ENCODE measurements around the gene ZNF385B.

The ZNF385B gene

GRCh38 chr2:179446476-179447141 is 414.8 kb downstream of the ZNF385B start:
- DNase-seq (ENCODE audit: low read depth in 2 of 2), result no peak

DNA sequence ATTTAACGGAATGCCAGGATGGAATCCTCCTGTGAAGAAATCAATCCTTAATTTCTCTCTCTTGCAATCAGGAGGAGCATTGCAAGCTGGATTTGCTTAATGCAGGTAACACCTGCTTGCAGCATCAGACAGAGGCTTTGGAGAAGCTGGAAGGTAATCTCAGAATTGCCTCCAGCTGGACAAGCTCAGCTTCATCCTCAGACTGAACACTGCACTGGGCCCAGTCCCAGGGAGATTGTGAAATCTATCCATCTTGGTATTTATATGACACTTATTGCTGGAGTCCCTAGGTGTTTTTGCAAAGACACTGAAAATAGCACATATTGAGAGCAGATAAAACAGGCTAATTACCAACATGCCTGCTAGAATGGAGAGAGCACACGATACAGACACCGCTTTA is 417.4 kb downstream of the ZNF385B start:
- no peak for DNase-seq (ENCODE audit: low read depth in 2 of 2)

DNA sequence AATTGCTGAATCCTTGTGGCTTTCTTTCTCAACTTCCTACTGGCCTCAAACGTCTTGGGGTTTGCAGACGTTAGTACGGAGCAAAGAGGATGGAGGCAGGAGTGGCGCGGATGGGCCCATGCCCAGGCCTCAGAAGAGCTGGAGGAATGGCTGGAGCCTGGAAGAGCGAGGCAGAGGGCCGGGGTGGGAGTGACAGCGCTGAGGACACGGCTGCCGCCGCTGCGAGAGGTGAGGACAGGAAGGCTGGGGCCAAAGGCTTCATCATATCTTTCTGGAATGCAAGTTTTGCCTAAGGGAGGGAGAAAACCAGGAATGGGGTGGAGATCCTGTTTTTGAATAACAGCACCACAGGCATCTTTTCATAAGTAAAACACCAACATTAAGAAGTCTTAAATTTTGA is 418.2 kb downstream of the ZNF385B start:
- no peak for DNase-seq (ENCODE audit: low read depth in 2 of 2)

DNA sequence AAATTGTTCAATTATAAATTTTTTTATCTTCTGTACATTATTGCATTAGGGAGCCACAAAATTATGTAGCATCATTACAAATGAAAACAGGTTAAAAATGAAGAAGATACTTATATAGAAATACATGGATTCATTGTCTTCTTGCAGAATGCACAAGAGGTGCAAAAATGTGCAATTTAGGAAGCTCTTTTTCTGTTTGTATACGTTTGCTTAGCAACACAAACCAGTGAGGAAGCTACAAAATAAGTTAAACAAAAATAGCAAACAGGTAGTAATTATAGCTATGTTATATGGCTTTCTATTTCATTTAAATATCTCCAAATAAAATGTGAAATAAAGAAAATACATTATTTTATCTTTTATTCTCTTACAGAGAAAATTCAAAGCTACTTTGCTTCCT is 419.2 kb downstream of the ZNF385B start:
- no peak for DNase-seq (ENCODE audit: low read depth in 2 of 2)

DNA sequence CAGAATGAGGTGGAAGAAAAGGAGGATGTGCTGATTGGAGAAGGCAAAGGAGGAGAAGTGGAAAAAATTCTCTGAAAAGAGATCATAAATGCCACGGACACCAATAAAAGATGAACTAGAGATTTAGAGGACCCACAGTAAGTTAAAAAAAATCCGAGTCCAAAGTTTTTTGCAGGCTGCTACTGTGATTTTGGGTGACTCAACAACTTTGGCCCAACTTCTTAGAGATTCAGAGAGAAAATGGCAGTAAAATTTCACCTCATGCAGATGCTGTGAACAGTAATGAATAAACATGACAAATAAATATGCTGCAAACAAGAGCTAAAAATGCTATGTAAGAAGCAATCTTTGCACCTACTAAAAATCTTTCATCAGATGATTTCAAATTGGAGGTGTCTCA is 419.9 kb downstream of the ZNF385B start:
- DNase-seq (ENCODE audit: low read depth in 2 of 2), result no peak

DNA sequence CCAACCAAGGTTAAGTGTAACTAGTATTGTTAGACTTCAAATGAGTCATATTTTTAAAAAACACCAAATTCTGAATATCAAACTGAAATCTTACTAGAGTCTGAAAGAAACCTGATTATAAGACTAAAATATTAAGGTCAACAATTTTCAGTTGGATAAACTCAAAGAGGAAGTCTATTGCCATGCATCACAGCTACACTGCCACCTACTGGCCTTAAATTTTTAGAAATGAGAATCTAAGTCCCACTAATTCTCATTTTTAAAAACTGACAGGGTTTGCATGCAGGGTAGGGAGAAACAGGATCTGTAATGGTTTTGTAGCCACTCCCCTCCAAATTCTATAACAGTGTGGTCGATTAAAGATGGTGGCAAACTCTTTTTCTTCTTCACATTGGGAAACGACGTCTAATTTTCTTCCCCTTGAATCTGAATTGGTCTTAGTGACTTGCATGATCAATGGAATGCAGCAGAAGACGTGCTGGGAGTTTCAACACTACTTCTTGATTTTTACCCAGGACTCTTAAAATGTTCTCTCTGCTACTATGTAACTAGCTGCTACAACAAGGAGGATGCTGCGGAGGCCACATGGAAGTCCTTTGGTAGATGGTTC is 420.7 kb downstream of the ZNF385B start:
- DNase-seq (ENCODE audit: low read depth in 2 of 2), result no peak

GRCh38 chr2:179438654-179439053 is 422.8 kb downstream of the ZNF385B start:
- DNase-seq (ENCODE audit: low read depth in 2 of 2), result no peak

DNA sequence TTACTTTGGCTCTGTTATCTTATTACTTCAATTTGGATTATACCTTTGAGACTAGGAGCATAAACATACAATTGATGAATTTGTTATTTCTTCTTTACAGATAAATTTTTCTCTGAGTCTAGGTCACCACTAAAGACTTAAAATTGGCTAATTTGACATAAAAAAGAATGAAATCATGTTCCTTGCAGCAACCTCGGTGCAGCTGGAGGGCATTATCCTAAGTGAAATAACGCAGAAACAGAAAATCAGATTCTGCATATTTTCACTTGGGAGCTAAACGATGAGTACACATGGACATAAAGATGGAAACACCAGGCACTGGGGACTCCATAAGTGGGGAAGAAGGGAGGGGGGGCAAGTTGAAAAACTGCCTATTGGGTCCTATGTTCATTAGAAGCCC is 424.0 kb downstream of the ZNF385B start:
- no peak for DNase-seq (ENCODE audit: low read depth in 2 of 2)

GRCh38 chr2:179435566-179435965 is 425.8 kb downstream of the ZNF385B start:
- no peak for DNase-seq (ENCODE audit: low read depth in 2 of 2)

DNA sequence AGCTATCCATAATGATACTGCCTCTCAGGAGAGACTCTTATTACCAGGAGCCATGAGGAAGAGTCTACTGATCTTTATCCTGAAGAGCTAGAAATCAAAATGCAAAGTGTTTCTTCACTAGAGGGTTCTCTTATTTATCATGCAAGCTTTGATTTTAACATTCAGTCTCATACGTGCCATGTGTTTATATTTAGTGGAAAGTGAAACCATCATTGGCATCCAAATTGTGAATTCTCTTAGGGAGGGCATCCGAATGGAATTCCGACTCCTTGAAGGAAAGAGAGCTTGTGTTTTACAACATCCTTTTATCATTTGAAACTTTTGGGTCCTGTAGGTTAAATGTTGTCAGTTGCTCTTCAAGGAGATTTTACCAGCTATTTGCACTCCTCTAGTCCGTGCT is 426.4 kb downstream of the ZNF385B start:
- DNase-seq (ENCODE audit: low read depth in 2 of 2), result no peak

GRCh38 chr2:179434357-179434756 is 427.1 kb downstream of the ZNF385B start:
- DNase-seq (ENCODE audit: low read depth in 2 of 2), result no peak

DNA sequence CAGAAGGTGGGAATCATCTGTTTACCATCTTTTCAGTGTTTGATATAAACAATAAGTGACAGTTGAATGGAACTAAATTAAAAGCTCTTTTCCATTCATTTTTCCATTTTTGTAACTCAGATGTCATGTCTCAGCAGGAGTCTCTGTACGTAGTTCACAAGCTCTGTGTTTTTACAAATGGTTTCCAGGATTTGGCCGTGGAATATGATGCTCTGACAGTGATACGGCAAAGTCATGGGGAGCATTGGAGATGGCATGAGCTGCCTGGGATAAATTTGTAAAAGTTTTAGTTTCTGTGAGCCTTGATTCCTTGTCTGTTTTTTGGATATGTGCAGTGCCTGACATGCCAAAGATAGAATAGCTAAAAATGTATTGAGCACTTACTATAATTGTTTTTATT is 428.7 kb downstream of the ZNF385B start:
- no peak for DNase-seq (ENCODE audit: low read depth in 2 of 2)

DNA sequence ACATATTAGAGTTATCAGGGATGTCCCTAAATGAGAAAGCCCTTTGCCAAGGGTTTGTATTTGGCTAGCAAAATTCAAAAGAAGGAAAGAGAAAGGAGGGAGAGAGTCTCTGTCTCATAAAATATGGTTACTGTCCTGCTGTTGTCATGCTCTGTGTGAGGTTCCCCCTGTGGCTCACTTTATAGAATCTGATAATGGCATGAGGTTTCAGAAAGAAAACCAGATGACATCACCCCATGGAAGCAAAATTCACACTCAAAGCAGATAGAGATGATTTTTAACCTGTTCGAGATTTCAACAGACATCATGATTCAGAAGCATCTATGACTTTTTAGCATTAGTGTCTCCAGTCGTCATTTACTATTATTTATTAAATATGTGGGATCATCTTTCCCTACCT is 431.8 kb downstream of the ZNF385B start:
- DNase-seq (ENCODE audit: low read depth in 2 of 2), result no peak

DNA sequence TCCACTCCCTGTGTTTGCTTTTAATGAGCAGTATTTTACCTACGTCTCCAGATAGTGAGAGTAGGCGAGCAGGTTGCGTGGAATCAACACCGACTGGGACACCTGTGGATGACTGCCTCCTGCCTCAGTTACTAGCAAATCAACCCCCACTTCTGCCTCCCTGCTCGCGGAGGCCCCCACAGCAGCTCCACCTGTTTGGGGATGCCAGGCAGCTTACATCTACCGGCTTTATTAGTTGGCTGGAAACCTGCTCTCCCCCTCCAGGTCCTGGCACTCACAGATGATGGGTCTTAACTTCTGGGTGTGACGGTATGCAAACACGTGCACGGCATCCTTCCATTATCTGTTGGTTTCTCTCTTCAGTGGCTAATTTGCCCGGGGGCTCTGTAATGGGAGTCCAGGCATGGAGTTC is 432.3 kb downstream of the ZNF385B start:
- no peak for DNase-seq (ENCODE audit: low read depth in 2 of 2)

DNA sequence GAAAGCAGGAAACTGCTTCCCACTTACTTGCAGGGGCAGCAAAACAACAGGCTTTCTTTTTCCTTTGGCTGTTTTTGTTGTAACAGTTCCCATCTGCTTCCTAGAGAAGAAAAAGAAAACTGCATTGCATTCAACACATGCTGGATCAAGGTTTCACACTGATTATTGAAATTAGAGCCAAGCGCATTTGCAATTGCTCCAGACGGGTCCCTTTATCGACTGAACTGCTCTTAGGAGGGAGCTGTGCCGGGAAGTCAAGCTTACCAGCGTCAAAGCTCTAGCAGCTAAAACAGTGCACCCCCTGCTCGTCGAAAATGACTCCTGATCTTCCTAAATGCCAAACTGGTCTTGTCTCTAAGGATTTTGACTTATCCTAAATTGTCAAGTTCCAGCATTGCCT is 432.8 kb downstream of the ZNF385B start:
- no peak for DNase-seq (ENCODE audit: low read depth in 2 of 2)

GRCh38 chr2:179427065-179427464 is 434.3 kb downstream of the ZNF385B start:
- no peak for DNase-seq (ENCODE audit: low read depth in 2 of 2)

GRCh38 chr2:179424571-179424970 is 436.8 kb downstream of the ZNF385B start:
- no peak for DNase-seq (ENCODE audit: low read depth in 2 of 2)

DNA sequence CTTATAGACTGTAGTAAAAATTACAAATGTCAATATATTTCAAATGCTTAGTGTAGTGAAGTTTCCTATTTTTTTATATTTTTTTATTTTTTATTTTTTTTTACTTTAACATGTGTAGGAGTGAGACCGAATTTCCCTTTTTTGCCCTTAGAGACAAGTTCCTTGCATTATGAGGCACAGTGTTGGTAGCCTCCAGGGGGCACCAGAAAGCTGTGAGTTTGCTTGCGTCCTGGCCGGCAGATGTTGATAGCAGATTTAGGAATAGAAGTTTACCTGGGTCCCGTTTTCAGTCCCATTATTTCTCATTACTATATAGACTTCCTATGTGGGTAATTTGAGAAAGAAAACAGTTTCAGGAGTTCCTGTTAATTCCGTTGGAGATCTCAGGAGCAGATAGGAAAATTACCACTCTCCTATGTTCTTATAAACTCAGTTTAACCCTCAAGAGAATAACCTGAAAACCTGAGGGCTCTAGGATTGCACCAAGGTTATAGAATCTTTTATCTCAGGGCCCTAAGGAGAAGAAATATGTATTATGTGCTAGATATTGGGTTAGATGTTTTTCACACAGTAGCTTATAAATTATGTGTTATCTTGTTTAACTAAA is 439.3 kb downstream of the ZNF385B start:
- peak in 1 of 2 donors; percentile 14 for DNase-seq (ENCODE audit: low read depth in 2 of 2)

DNA sequence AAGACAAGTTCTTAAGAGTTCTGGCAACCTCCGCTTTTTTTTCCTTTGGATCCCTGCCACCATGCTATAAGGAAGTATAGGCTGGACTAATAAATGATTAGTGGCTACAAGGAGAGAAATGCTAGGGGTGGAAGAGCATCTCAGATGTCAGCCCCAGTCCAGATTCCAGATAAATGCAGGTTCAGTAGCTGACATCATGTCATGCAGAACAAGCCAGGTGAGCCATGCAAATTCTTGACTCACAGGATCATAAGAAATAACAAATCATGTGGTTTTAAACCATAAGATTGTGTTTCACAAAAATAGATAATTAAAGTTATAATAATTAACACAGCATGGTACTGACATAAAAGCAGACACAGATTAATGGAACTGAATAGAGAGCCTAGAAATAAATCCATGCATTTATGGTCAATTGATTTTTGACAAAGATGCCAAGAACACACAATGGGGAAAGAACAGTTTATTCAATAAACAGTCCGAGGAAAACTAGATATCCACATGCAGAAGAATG is 443.9 kb downstream of the ZNF385B start:
- DNase-seq (ENCODE audit: low read depth in 2 of 2), result no peak

DNA sequence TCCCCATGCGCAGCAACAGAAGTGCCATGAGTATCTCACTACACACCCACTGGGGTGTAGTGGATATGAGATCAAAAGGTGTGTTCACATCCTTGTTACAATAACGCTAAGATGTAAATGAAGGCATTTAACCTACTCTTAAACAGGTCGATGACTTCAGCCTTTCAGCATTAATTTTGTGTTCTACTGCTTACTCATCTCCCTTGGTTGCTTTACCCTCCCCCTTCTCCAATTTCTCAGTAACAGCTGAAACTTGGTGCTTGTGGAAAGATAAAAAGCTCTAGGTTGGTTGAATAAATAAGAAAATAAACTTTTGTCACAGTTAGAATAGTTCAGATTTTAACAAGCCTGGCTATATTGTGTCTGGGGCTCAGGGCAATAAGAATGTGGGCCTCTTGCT is 449.3 kb downstream of the ZNF385B start:
- DNase-seq (ENCODE audit: low read depth in 2 of 2), result no peak

DNA sequence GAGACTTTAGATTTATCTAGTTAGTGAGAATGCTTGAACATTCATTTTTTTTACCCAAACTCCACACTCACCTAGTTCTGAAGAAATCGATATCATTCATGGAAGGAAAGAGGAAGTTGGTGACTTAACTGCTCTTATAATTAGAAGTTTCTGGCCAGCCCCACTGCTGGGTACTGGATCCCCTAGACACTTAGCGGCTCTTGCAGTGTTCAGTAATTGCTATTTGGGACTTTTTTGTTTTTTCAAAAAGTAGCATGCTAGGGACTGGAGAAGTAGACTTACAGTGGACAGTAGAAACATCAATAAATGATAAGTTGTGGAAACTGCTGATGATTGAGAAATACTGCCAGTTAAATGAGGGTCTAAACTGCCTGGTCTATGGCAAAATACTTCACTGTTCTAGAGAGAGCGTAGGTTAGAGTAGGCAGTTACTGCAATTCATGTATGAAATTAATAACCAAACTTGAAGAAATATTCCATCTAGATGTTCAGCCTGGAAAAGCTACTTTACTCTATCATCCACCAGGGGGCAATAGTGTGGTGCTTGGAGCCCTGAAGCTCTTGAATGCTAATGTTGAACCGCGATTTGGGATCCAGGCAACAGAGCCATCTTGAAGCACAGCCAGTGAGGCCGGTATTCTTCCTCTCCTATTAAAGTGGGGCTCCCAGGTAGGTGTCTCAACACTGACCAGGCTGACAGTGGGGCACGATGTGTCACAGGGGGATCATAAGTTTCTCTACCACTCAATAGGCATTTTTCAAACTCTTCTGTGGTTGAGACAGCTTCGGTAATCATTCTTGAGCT is 450.7 kb downstream of the ZNF385B start:
- DNase-seq (ENCODE audit: low read depth in 2 of 2), result no peak

- no peak for DNase-seq (ENCODE audit: low read depth in 2 of 2)
Observed at GRCh38 chr2:179403624-179404023, 457.8 kb downstream of the ZNF385B start.
